GM12878 (cell line): ENCODE measurements around the gene SLC4A2. TPM values are rescaled to one million over a fixed set of nuclear protein-coding genes. Genes with fewer than 3 reads are reported as not detected.

ENCODE experiments used
- ATAC-seq: fragments of 200-7000 bp; cut with Tn5 transposase; 3 replicates; pipeline ENCODE4 v1.9.1; 2020; ENCODE audit warnings: mild to moderate bottlenecking, moderate library complexity
- BruUV-seq: library from RNA; stranded (reverse); fragments of 400-500 nt; replicated peaks from 2 replicates; lab custom pipeline; 2021; lab: Mats Ljungman, UMichigan
- CTCF ChIA-PET: fragments of 300-600 bp; sonication (Branson Sonifier 250); formaldehyde crosslinking; extraction: SDS; loops from one replicate; lab custom pipeline; 2021; ENCODE audit warnings: inconsistent platforms; lab: Yijun Ruan, JAX
- POLR2A ChIA-PET: fragments of 350-600 bp; formaldehyde crosslinking; extraction: SDS; loops from one replicate; lab custom pipeline; 2021; ENCODE audit warnings: inconsistent platforms; lab: Charles Lee
- RAD21 ChIA-PET: fragments of 300-600 bp; sonication (Branson Sonifier 250); formaldehyde crosslinking; loops from one replicate; lab custom pipeline; 2023; ENCODE audit warnings: antibody characterized with exemption; ENCODE audit not compliant: unreplicated experiment; lab: Charles Lee
- SMC1A ChIA-PET: fragments of 300-600 bp; sonication (Branson Sonifier 250); formaldehyde crosslinking; loops from one replicate; lab custom pipeline; 2023; ENCODE audit not compliant: unreplicated experiment, uncharacterized antibody; lab: Charles Lee
- DNase-seq: peaks from one replicate; pipeline ENCODE4 v3.0.0-alpha.2; 2011; ENCODE audit warnings: low read depth, low spot score
- FAIRE-seq: peaks from 3 replicates; lab custom pipeline; 2011; peaks lifted over from hg19 to GRCh38; lab: Jason Lieb, UNC
- H2AFZ ChIP-seq: 2 replicates; pipeline ENCODE4 v1.6.0; 2011; ENCODE audit warnings: low read depth, low read length, control low read depth; ENCODE audit not compliant: control insufficient read depth
- H3K27ac ChIP-seq: 2 replicates; pipeline ENCODE4 v1.5.1; 2011; ENCODE audit warnings: control low read depth; ENCODE audit not compliant: control insufficient read depth, insufficient read depth
- H3K27me3 ChIP-seq, 2 experiments: replicated peaks in 1 of 2; 2 replicates each; pipeline versions ENCODE4 v1.6.0 to v1.6.1; 2011; ENCODE audit warnings: low read length in 1 of 2; ENCODE audit not compliant: control insufficient read depth in 2 of 2, insufficient read depth in 2 of 2
- H3K36me3 ChIP-seq, 2 experiments: 2 replicates each; pipeline ENCODE4 v1.5.1; 2011; ENCODE audit warnings: low read length in 1 of 2; ENCODE audit not compliant: control insufficient read depth in 2 of 2, insufficient read depth in 2 of 2
- H3K4me1 ChIP-seq: 2 replicates; pipeline ENCODE4 v1.6.1; 2011; ENCODE audit warnings: mild to moderate bottlenecking, low read length, moderate library complexity, mixed read lengths; ENCODE audit not compliant: control insufficient read depth, insufficient read depth
- H3K4me2 ChIP-seq: 2 replicates; pipeline ENCODE4 v1.6.0; 2011; ENCODE audit warnings: control low read depth; ENCODE audit not compliant: control insufficient read depth, insufficient read depth
- H3K4me3 ChIP-seq: fragments of 200-600 bp; sonication (generic); 2 replicates; pipeline ENCODE4 v1.5.1; 2016
- H3K79me2 ChIP-seq: 2 replicates; pipeline ENCODE4 v1.6.0; 2011; ENCODE audit warnings: low read length; ENCODE audit not compliant: control insufficient read depth, insufficient read depth
- H3K9ac ChIP-seq: 2 replicates; pipeline ENCODE4 v1.8.0; 2011; ENCODE audit warnings: low read length, control low read depth, mixed read lengths; ENCODE audit not compliant: control insufficient read depth, insufficient read depth
- H3K9me3 ChIP-seq: replicated peaks from 3 replicates; pipeline ENCODE4 v1.5.1; 2011; ENCODE audit warnings: mild to moderate bottlenecking, low read length; ENCODE audit not compliant: control insufficient read depth, insufficient read depth
- H4K20me1 ChIP-seq: 2 replicates; pipeline ENCODE4 v1.6.0; 2011; ENCODE audit not compliant: control insufficient read depth, insufficient read depth
- CEBPB ChIP-seq, 2 experiments: fragments of 150-350 bp in 1 of 2; IDR thresholded peaks; 2 replicates each; pipeline ENCODE4 v1.6.1; 2012 to 2014; ENCODE audit warnings: low read depth in 2 of 2, low read length in 2 of 2, borderline replicate concordance in 1 of 2, inconsistent platforms in 1 of 2
- CREM ChIP-seq: IDR thresholded peaks from 2 replicates; pipeline ENCODE4 v1.6.1; 2014; ENCODE audit warnings: antibody characterized with exemption, low read depth
- KDM1A ChIP-seq: fragments of 200-600 bp; sonication (generic); IDR thresholded peaks from 2 replicates; pipeline ENCODE4 v1.6.1; 2016; ENCODE audit warnings: borderline replicate concordance
- MEF2B ChIP-seq: fragments of 450-650 bp; IDR thresholded peaks from 2 replicates; pipeline ENCODE4 v1.6.1; 2018; ENCODE audit warnings: mild to moderate bottlenecking, moderate library complexity; ENCODE audit not compliant: partially characterized antibody, poor library complexity, severe bottlenecking
- MYB ChIP-seq: fragments of 150-350 bp; IDR thresholded peaks from 2 replicates; pipeline ENCODE4 v1.6.1; 2014; ENCODE audit warnings: mild to moderate bottlenecking, low read depth, low read length, borderline replicate concordance
- NFYB ChIP-seq: IDR thresholded peaks from 2 replicates; pipeline ENCODE4 v1.6.1; 2011; ENCODE audit warnings: low read depth, mild to moderate bottlenecking, low read length, improper control_type of control experiment, moderate library complexity; ENCODE audit not compliant: insufficient read depth
- PAX5 ChIP-seq: IDR thresholded peaks from 2 replicates; pipeline ENCODE4 v1.6.1; 2011; ENCODE audit warnings: low read depth, low read length, borderline replicate concordance
- SIN3A ChIP-seq: IDR thresholded peaks from 2 replicates; pipeline ENCODE4 v1.6.1; 2012; ENCODE audit warnings: low read depth, low read length, improper control_type of control experiment
- SP1 ChIP-seq: IDR thresholded peaks from one replicate; pipeline ENCODE4 v1.6.1; 2011; ENCODE audit warnings: low read depth, low read length
- SUPT20H ChIP-seq: IDR thresholded peaks from 2 replicates; pipeline ENCODE4 v1.6.1; 2011; ENCODE audit warnings: low read depth, mild to moderate bottlenecking, low read length, moderate library complexity, borderline replicate concordance; ENCODE audit not compliant: control insufficient read depth
- YY1 ChIP-seq: IDR thresholded peaks from 2 replicates; pipeline ENCODE4 v1.6.1; 2011; ENCODE audit warnings: low read depth, mild to moderate bottlenecking, low read length
- ZNF622 ChIP-seq: fragments of 450-650 bp; IDR thresholded peaks from 2 replicates; pipeline ENCODE4 v1.6.1; 2017; ENCODE audit warnings: mild to moderate bottlenecking, inconsistent platforms
- WGBS: methylation state at CpG from one replicate; pipeline ENCODE4 v1.1.6; 2016; ENCODE audit warnings: low lambda C conversion rate; ENCODE audit not compliant: insufficient replicate concordance, insufficient coverage; ENCODE audit errors: missing lambda C conversion rate; 5-methylcytosine and 5-hydroxymethylcytosine counted together
- in situ Hi-C: fragments of 300-500 bp; cut with MboI; formaldehyde crosslinking; loops from 9 replicates; pipeline ENCODE4 v1.14.3; 2018; ENCODE audit warnings: mixed read lengths
- intact Hi-C: fragments of 100-400 bp; cut with micrococcal nuclease; formaldehyde crosslinking; loops from one replicate; pipeline ENCODE4 v1.14.2; 2022; ENCODE audit not compliant: unreplicated experiment
- polyA plus RNA-seq, 11 experiments: library from polyadenylated mRNA; depleted of rRNA in 4 of 11; unstranded in 6 of 11; stranded (reverse) in 5 of 11; fragments of >200 nt; fragmentation: Nextera tagmentation in 4 of 11; fragmentation: Illumina TruSeq in 1 of 11; extraction: Ambion mirVana in 4 of 11; extraction: Trizol in 1 of 11; gene quantifications; 1 replicate in 1 of 11; 2 replicates in 10 of 11; pipeline versions ENCODE4 v1.2.1 to v1.2.3, GENCODE V29; 2011 to 2016; ENCODE audit warnings: inconsistent platforms in 2 of 11, missing spikeins in 2 of 11, low read depth in 1 of 11
- total RNA-seq, 4 experiments: library from RNA; depleted of rRNA in 3 of 4; stranded (reverse); fragments of >200 nt in 3 of 4; fragmentation: Illumina TruSeq in 1 of 4; extraction: Trizol in 1 of 4; gene quantifications; 2 replicates each; pipeline versions ENCODE4 v1.2.1 to v1.2.3, GENCODE V29; 2013 to 2021
- TF ChIP-seq, protein P1 (sequence below): IDR thresholded peaks from 2 replicates; pipeline ENCODE4 v1.6.1; 2012; ENCODE audit warnings: improper control_type of control experiment, low read depth, low read length; ENCODE audit not compliant: insufficient replicate concordance
- TF ChIP-seq, protein P2 (sequence below): IDR thresholded peaks from 2 replicates; pipeline ENCODE4 v1.6.1; 2012; ENCODE audit warnings: low read depth, low read length, improper control_type of control experiment
- TF ChIP-seq, protein P3 (sequence below): IDR thresholded peaks from 2 replicates; pipeline ENCODE4 v1.6.1; 2012; ENCODE audit warnings: low read length, inconsistent platforms
- TF ChIP-seq, protein P4 (sequence below): IDR thresholded peaks from 2 replicates; pipeline ENCODE4 v1.6.1; 2011; ENCODE audit warnings: borderline replicate concordance, low read depth, mild to moderate bottlenecking, moderate library complexity, mixed read lengths, low read length; ENCODE audit not compliant: insufficient read depth; ENCODE audit errors: extremely low read length

Gene SLC4A2
- total and polyA plus RNA-seq, 10 of the 15 experiments (the other 5 are each of a cell fraction or from before 2014, with no cell fraction given), result 2.7 to 78.6 (median 30.1) TPM

DNA sequence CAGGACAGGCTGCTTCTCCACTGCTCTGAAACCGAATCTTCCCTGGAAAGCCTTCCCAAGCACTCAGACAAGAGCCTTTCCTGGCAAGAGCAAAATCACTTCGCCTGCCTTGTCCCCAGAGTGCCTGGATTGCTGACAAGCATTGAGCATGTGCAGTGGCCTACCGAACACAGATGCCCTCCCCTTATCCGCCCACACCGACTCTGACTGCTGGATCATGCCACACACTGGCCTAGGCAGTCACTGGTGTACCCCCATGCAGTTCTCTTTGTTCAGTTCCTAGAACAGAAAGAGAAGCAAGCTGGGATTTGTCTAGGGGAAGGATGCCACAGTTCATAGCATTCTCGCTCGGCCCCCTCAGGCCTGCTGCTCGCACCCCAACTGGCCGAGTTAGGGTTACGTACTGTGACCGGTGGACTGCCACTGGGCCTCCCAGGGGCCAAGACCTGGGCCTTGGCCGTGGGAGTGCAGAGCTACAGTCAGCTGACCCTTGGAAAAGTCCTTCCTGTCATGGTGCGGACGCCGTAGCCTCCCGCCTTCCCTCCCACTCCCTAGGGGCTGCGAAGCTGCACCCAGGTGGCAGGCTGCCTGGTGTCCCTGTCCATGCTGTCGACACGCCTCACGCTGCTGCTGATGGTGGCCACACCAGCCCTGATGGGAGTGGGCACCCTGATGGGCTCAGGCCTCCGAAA lies 24.2 kb upstream of the SLC4A2 start:
- ATAC-seq, result no peak
- Histone ChIP-seq H3K4me2 (no peak overlapping the region), H3K27ac (no peak overlapping the region), H3K9me3 (no peaks in the 10 kb centered on the region), H2AFZ (no peak overlapping the region), H3K27me3 (no peaks in the 10 kb centered on the region), H3K4me3 (no peak overlapping the region), H3K9ac (no peak overlapping the region), H3K36me3 (peaks cover 0 to 3% of the 10 kb centered on the region in 2 experiments; a peak in 1 of 4 replicates), H3K79me2 (no peaks in the 10 kb centered on the region), H3K4me1 (no peaks in the 10 kb centered on the region; the same call in 1 of the 2 replicates), H4K20me1 (no peaks in the 10 kb centered on the region)
- ChIA-PET POLR2A (no interaction called here), CTCF (no interaction called here), SMC1A (no interaction called here), RAD21 (no interaction called here)
- BruUV-seq, result no TSS peak
- DNase-seq, result no peak
- 83% methylated on average over 17 of the region's 21 CpGs for WGBS
- intact Hi-C loops, result no loop called here
- no peak for FAIRE-seq
- in situ Hi-C loops, result no loop called here
- TF ChIP-seq YY1 (no peak), PAX5 (no peak), ZNF622 (no peak), MYB (no peak), KDM1A (no peak), SIN3A (no peak), CEBPB (IDR thresholded peaks at IDR 0.05; ENCODE audit: borderline replicate concordance in 1 of 2, low read depth in 2 of 2, low read length in 2 of 2) (no peak), SP1 (no peak), NFYB (no peak), MEF2B (no peak), SUPT20H (no peak), CREM (no peak)
- TF ChIP-seq, protein P1, sequence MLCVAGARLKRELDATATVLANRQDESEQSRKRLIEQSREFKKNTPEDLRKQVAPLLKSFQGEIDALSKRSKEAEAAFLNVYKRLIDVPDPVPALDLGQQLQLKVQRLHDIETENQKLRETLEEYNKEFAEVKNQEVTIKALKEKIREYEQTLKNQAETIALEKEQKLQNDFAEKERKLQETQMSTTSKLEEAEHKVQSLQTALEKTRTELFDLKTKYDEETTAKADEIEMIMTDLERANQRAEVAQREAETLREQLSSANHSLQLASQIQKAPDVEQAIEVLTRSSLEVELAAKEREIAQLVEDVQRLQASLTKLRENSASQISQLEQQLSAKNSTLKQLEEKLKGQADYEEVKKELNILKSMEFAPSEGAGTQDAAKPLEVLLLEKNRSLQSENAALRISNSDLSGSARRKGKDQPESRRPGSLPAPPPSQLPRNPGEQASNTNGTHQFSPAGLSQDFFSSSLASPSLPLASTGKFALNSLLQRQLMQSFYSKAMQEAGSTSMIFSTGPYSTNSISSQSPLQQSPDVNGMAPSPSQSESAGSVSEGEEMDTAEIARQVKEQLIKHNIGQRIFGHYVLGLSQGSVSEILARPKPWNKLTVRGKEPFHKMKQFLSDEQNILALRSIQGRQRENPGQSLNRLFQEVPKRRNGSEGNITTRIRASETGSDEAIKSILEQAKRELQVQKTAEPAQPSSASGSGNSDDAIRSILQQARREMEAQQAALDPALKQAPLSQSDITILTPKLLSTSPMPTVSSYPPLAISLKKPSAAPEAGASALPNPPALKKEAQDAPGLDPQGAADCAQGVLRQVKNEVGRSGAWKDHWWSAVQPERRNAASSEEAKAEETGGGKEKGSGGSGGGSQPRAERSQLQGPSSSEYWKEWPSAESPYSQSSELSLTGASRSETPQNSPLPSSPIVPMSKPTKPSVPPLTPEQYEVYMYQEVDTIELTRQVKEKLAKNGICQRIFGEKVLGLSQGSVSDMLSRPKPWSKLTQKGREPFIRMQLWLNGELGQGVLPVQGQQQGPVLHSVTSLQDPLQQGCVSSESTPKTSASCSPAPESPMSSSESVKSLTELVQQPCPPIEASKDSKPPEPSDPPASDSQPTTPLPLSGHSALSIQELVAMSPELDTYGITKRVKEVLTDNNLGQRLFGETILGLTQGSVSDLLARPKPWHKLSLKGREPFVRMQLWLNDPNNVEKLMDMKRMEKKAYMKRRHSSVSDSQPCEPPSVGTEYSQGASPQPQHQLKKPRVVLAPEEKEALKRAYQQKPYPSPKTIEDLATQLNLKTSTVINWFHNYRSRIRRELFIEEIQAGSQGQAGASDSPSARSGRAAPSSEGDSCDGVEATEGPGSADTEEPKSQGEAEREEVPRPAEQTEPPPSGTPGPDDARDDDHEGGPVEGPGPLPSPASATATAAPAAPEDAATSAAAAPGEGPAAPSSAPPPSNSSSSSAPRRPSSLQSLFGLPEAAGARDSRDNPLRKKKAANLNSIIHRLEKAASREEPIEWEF, result no peak
- TF ChIP-seq, protein P2, sequence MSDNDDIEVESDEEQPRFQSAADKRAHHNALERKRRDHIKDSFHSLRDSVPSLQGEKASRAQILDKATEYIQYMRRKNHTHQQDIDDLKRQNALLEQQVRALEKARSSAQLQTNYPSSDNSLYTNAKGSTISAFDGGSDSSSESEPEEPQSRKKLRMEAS, result no peak
- TF ChIP-seq, protein P3, sequence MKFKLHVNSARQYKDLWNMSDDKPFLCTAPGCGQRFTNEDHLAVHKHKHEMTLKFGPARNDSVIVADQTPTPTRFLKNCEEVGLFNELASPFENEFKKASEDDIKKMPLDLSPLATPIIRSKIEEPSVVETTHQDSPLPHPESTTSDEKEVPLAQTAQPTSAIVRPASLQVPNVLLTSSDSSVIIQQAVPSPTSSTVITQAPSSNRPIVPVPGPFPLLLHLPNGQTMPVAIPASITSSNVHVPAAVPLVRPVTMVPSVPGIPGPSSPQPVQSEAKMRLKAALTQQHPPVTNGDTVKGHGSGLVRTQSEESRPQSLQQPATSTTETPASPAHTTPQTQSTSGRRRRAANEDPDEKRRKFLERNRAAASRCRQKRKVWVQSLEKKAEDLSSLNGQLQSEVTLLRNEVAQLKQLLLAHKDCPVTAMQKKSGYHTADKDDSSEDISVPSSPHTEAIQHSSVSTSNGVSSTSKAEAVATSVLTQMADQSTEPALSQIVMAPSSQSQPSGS, result no peak
- TF ChIP-seq, protein P4, sequence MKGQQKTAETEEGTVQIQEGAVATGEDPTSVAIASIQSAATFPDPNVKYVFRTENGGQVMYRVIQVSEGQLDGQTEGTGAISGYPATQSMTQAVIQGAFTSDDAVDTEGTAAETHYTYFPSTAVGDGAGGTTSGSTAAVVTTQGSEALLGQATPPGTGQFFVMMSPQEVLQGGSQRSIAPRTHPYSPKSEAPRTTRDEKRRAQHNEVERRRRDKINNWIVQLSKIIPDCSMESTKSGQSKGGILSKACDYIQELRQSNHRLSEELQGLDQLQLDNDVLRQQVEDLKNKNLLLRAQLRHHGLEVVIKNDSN, result no peak
